Right lobe of liver (tissue), 4 donors: ENCODE measurements around the gene PGM1.

ENCODE experiments used
- CTCF ChIP-seq, 4 donors: fragments of 200-600 bp in 3 of 4; fragments of 450-650 bp in 1 of 4; IDR thresholded peaks; one replicate each; pipeline versions ENCODE4 v1.5.1 to v1.8.0; 2016 to 2022; ENCODE audit warnings: antibody characterized with exemption in 4 of 4, mild to moderate bottlenecking in 2 of 4
- POLR2A ChIP-seq: fragments of 450-650 bp; IDR thresholded peaks from one replicate; pipeline ENCODE4 v1.6.1; 2017; ENCODE audit warnings: antibody characterized with exemption, mild to moderate bottlenecking
- donor health status: DM: no; HTN: no; CAD: no.
- donor health status: DM: no; HTN: no; CAD: no.
- donor health status: DM: no; HTN: yes; CAD: no.

DNA sequence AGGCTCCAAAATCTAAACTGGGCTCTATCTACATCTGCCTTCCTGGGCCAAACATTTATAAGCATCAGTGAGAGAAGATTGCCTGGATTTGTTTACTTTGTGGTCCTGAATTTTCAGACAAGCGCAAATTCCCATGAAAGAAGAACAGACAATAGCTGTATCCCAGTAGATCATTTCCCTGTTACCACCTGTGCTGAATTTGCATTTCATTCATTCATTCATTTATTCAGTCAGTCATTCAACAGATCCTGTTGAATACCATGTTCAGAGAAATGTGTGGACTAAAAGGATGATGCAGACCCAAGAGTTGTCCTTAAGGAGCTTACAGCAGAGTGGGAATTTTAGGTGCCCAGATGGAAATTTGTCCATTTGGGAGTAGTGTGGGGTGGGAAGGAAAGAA lies 2.2 kb downstream of the PGM1 start:
- TF ChIP-seq CTCF (IDR thresholded peaks at IDR 0.05) (no peak), POLR2A (no peak)
